Measurements from ENCODE around the gene ZNRF1. TPM values are rescaled to one million over a fixed set of nuclear protein-coding genes. Genes with fewer than 3 reads are reported as not detected.

ZNRF1 gene
- total and polyA plus RNA-seq, 2 of the 13 experiments (the other 11 are each of a cell fraction or from before 2014, with no cell fraction given) = 43.9 to 58.7 TPM

DNA sequence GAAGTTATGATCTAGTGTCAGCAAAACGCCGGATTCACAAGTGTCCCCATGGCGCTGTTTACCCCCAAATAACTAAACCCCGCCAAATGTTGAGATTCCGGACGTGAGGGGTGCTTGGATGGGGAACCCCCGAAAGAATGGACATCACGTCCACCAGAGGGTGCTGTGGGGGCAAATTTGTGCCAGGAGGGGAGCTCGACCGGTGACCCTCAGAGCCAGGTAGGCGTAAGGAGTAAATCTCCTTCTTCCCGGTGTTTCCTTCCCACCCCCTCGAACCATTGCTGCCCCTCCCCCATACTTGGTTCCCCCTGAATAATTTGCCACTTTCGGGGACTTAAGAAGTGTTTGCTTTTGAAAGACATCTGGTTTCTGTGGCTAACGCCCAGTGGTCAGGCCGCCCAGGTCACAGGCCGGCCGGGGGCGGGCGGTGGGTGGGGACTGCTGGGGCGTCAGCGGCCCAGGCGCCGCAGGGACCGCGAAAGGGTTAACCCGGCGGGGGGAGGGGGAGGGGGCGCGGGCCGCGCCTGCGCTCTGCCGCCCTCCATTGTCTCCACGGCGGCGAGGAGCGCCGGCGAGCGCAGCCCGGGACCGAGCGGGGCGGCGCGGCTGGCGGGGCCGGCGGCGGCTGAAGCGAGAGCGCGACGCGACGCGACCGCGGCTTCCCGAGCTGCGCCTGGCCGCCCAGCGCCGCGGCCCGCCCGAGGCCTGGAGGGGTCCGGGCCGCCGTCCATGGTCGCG is at the start of gene ZNRF1 (continued):
- TF ChIP-seq, protein P1, sequence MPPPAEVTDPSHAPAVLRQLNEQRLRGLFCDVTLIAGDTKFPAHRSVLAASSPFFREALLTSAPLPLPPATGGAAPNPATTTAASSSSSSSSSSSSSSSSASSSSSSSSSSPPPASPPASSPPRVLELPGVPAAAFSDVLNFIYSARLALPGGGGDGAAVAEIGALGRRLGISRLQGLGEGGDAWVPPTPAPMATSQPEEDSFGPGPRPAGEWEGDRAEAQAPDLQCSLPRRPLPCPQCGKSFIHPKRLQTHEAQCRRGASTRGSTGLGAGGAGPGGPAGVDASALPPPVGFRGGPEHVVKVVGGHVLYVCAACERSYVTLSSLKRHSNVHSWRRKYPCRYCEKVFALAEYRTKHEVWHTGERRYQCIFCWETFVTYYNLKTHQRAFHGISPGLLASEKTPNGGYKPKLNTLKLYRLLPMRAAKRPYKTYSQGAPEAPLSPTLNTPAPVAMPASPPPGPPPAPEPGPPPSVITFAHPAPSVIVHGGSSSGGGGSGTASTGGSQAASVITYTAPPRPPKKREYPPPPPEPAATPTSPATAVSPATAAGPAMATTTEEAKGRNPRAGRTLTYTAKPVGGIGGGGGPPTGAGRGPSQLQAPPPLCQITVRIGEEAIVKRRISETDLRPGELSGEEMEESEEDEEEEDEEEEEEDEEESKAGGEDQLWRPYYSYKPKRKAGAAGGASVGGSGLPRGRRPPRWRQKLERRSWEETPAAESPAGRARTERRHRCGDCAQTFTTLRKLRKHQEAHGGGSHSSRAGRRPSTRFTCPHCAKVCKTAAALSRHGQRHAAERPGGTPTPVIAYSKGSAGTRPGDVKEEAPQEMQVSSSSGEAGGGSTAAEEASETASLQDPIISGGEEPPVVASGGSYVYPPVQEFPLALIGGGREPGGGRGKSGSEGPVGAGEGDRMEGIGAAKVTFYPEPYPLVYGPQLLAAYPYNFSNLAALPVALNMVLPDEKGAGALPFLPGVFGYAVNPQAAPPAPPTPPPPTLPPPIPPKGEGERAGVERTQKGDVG (CRISPR knock-in tag; IDR thresholded peaks at IDR 0.05; ENCODE audit: borderline replicate concordance) = no peak
- TF ChIP-seq CEBPB (IDR thresholded peaks at IDR 0.05; ENCODE audit: borderline replicate concordance, low read depth, low read length) (no peak), SAFB2 (CRISPR knock-in tag; IDR thresholded peaks at IDR 0.05; ENCODE audit: borderline replicate concordance, low read depth) (no peak), TBL1XR1 (IDR thresholded peaks at IDR 0.05; ENCODE audit: borderline replicate concordance, low read length, partially characterized antibody) (no peak), CBX5 (CRISPR knock-in tag; IDR thresholded peaks at IDR 0.05; ENCODE audit: borderline replicate concordance) (0 out of 2 replicates have a peak, but pooled peaks have one; percentile 21), ZNF646 (CRISPR knock-in tag; IDR thresholded peaks at IDR 0.05) (no peak), ZNF460 (CRISPR knock-in tag; IDR thresholded peaks at IDR 0.05; ENCODE audit: borderline replicate concordance) (no peak; the same call in 1 of the 2 replicates), ZNF564 (CRISPR knock-in tag; IDR thresholded peaks at IDR 0.05) (no peak), ATF3 (CRISPR knock-in tag; IDR thresholded peaks at IDR 0.05) (no peak), ZNF224 (CRISPR knock-in tag; IDR thresholded peaks at IDR 0.05) (0 out of 2 replicates have a peak, but pooled peaks have one; percentile 9), POLR2G (IDR thresholded peaks at IDR 0.05; ENCODE audit: low read depth, low read length) (peak; percentile 53), ISL2 (CRISPR knock-in tag; IDR thresholded peaks at IDR 0.05) (peak; percentile 44; the same call in 1 of the 2 replicates)
- TF ChIP-seq, protein P2, sequence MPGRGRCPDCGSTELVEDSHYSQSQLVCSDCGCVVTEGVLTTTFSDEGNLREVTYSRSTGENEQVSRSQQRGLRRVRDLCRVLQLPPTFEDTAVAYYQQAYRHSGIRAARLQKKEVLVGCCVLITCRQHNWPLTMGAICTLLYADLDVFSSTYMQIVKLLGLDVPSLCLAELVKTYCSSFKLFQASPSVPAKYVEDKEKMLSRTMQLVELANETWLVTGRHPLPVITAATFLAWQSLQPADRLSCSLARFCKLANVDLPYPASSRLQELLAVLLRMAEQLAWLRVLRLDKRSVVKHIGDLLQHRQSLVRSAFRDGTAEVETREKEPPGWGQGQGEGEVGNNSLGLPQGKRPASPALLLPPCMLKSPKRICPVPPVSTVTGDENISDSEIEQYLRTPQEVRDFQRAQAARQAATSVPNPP (CRISPR knock-in tag; IDR thresholded peaks at IDR 0.05) = no peak
- TF ChIP-seq, protein P3, sequence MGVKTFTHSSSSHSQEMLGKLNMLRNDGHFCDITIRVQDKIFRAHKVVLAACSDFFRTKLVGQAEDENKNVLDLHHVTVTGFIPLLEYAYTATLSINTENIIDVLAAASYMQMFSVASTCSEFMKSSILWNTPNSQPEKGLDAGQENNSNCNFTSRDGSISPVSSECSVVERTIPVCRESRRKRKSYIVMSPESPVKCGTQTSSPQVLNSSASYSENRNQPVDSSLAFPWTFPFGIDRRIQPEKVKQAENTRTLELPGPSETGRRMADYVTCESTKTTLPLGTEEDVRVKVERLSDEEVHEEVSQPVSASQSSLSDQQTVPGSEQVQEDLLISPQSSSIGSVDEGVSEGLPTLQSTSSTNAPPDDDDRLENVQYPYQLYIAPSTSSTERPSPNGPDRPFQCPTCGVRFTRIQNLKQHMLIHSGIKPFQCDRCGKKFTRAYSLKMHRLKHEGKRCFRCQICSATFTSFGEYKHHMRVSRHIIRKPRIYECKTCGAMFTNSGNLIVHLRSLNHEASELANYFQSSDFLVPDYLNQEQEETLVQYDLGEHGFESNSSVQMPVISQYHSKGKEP (CRISPR knock-in tag; IDR thresholded peaks at IDR 0.05) = 0 out of 2 replicates have a peak, but pooled peaks have one; percentile 27

Measured in HepG2 (cell line).